ENCODE results near the gene GNAS.
"Not testable (repeated sequence)": the region's sequence is repeated elsewhere in the genome, so short reads cannot be mapped to it uniquely, and the experiment has no call there.

Gene GNAS

GRCh38 chr20:58828136-58828535, 24.4 kb upstream of the GNAS start:
- no peak overlapping the region for H3K9ac ChIP-seq (ENCODE audit: low read depth in 1 of 2, low read length in 2 of 2)
- H3K27ac ChIP-seq (ENCODE audit: low read depth, low read length) = no peak overlapping the region
- no peaks in the 10 kb centered on the region for H3K9me3 ChIP-seq (ENCODE audit: control insufficient read depth in 1 of 2, low read length in 2 of 2)
- no peak overlapping the region for H3K4me3 ChIP-seq (ENCODE audit: low read depth in 1 of 2, low read length in 2 of 2)
- H3K4me1 ChIP-seq (ENCODE audit: control insufficient read depth in 1 of 2, insufficient read depth in 2 of 2, low read length in 2 of 2) = no peaks in the 10 kb centered on the region
- H3K27me3 ChIP-seq (ENCODE audit: control insufficient read depth in 1 of 2, insufficient read depth in 2 of 2, low read length in 2 of 2) = no peaks in the 10 kb centered on the region
- H3K36me3 ChIP-seq (ENCODE audit: control insufficient read depth in 1 of 2, insufficient read depth in 2 of 2, low read length in 2 of 2) = no peaks in the 10 kb centered on the region

GRCh38 chr20:58828804-58829203, 23.7 kb upstream of the GNAS start:
- not testable (repeated sequence) for H3K9me3 ChIP-seq (ENCODE audit: control insufficient read depth in 1 of 2, low read length in 2 of 2); H3K27me3 ChIP-seq (ENCODE audit: control insufficient read depth in 1 of 2, insufficient read depth in 2 of 2, low read length in 2 of 2); H3K4me1 ChIP-seq (ENCODE audit: control insufficient read depth in 1 of 2, insufficient read depth in 2 of 2, low read length in 2 of 2); H3K36me3 ChIP-seq (ENCODE audit: control insufficient read depth in 1 of 2, insufficient read depth in 2 of 2, low read length in 2 of 2); H3K27ac ChIP-seq (ENCODE audit: low read depth, low read length); H3K4me3 ChIP-seq (ENCODE audit: low read depth in 1 of 2, low read length in 2 of 2); H3K9ac ChIP-seq (ENCODE audit: low read depth in 1 of 2, low read length in 2 of 2)

- H3K27me3 ChIP-seq (ENCODE audit: control insufficient read depth in 1 of 2, insufficient read depth in 2 of 2, low read length in 2 of 2) = no peaks in the 10 kb centered on the region
- H3K4me3 ChIP-seq (ENCODE audit: low read depth in 1 of 2, low read length in 2 of 2) = no peak overlapping the region
- no peaks in the 10 kb centered on the region for H3K36me3 ChIP-seq (ENCODE audit: control insufficient read depth in 1 of 2, insufficient read depth in 2 of 2, low read length in 2 of 2)
- H3K27ac ChIP-seq (ENCODE audit: low read depth, low read length) = no peak overlapping the region
- no peak overlapping the region for H3K9ac ChIP-seq (ENCODE audit: low read depth in 1 of 2, low read length in 2 of 2)
- H3K9me3 ChIP-seq (ENCODE audit: control insufficient read depth in 1 of 2, low read length in 2 of 2) = no peaks in the 10 kb centered on the region
- no peaks in the 10 kb centered on the region for H3K4me1 ChIP-seq (ENCODE audit: control insufficient read depth in 1 of 2, insufficient read depth in 2 of 2, low read length in 2 of 2)
Measured at GRCh38 chr20:58829531-58829941, 23.0 kb upstream of the GNAS start.

- Histone ChIP-seq H3K27ac (ENCODE audit: low read depth, low read length) (no peak overlapping the region), H3K36me3 (ENCODE audit: control insufficient read depth in 1 of 2, insufficient read depth in 2 of 2, low read length in 2 of 2) (no peaks in the 10 kb centered on the region), H3K4me3 (ENCODE audit: low read depth in 1 of 2, low read length in 2 of 2) (no peak overlapping the region), H3K9ac (ENCODE audit: low read depth in 1 of 2, low read length in 2 of 2) (no peak overlapping the region), H3K27me3 (ENCODE audit: control insufficient read depth in 1 of 2, insufficient read depth in 2 of 2, low read length in 2 of 2) (no peaks in the 10 kb centered on the region), H3K4me1 (ENCODE audit: control insufficient read depth in 1 of 2, insufficient read depth in 2 of 2, low read length in 2 of 2) (no peaks in the 10 kb centered on the region), H3K9me3 (ENCODE audit: control insufficient read depth in 1 of 2, low read length in 2 of 2) (no peaks in the 10 kb centered on the region)
Measured at GRCh38 chr20:58832457-58832856, 20.1 kb upstream of the GNAS start.

- no peaks in the 10 kb centered on the region for H3K4me1 ChIP-seq (ENCODE audit: control insufficient read depth in 1 of 2, insufficient read depth in 2 of 2, low read length in 2 of 2)
- no peaks in the 10 kb centered on the region for H3K36me3 ChIP-seq (ENCODE audit: control insufficient read depth in 1 of 2, insufficient read depth in 2 of 2, low read length in 2 of 2)
- no peak overlapping the region for H3K27ac ChIP-seq (ENCODE audit: low read depth, low read length)
- peaks cover 0 to 2% of the 10 kb centered on the region in 2 donors for H3K27me3 ChIP-seq (ENCODE audit: control insufficient read depth in 1 of 2, insufficient read depth in 2 of 2, low read length in 2 of 2)
- H3K9me3 ChIP-seq (ENCODE audit: control insufficient read depth in 1 of 2, low read length in 2 of 2) = no peaks in the 10 kb centered on the region
- no peak overlapping the region for H3K4me3 ChIP-seq (ENCODE audit: low read depth in 1 of 2, low read length in 2 of 2)
- H3K9ac ChIP-seq (ENCODE audit: low read depth in 1 of 2, low read length in 2 of 2) = no peak overlapping the region
Measured at GRCh38 chr20:58833921-58834320, 18.6 kb upstream of the GNAS start.

GRCh38 chr20:58835231-58835630, 17.3 kb upstream of the GNAS start:
- no peak overlapping the region for H3K27ac ChIP-seq (ENCODE audit: low read depth, low read length)
- H3K27me3 ChIP-seq (ENCODE audit: control insufficient read depth in 1 of 2, insufficient read depth in 2 of 2, low read length in 2 of 2) = peaks cover 0 to 9% of the 10 kb centered on the region in 2 donors
- H3K9me3 ChIP-seq (ENCODE audit: control insufficient read depth in 1 of 2, low read length in 2 of 2) = no peaks in the 10 kb centered on the region
- H3K4me1 ChIP-seq (ENCODE audit: control insufficient read depth in 1 of 2, insufficient read depth in 2 of 2, low read length in 2 of 2) = no peaks in the 10 kb centered on the region
- no peak overlapping the region for H3K9ac ChIP-seq (ENCODE audit: low read depth in 1 of 2, low read length in 2 of 2)
- no peak overlapping the region for H3K4me3 ChIP-seq (ENCODE audit: low read depth in 1 of 2, low read length in 2 of 2)
- H3K36me3 ChIP-seq (ENCODE audit: control insufficient read depth in 1 of 2, insufficient read depth in 2 of 2, low read length in 2 of 2) = no peaks in the 10 kb centered on the region

- Histone ChIP-seq H3K36me3 (ENCODE audit: control insufficient read depth in 1 of 2, insufficient read depth in 2 of 2, low read length in 2 of 2) (no peaks in the 10 kb centered on the region), H3K4me3 (ENCODE audit: low read depth in 1 of 2, low read length in 2 of 2) (no peak overlapping the region), H3K9ac (ENCODE audit: low read depth in 1 of 2, low read length in 2 of 2) (no peak overlapping the region), H3K9me3 (ENCODE audit: control insufficient read depth in 1 of 2, low read length in 2 of 2) (no peaks in the 10 kb centered on the region), H3K4me1 (ENCODE audit: control insufficient read depth in 1 of 2, insufficient read depth in 2 of 2, low read length in 2 of 2) (no peaks in the 10 kb centered on the region), H3K27me3 (ENCODE audit: control insufficient read depth in 1 of 2, insufficient read depth in 2 of 2, low read length in 2 of 2) (peaks cover 3 to 12% of the 10 kb centered on the region in 2 donors), H3K27ac (ENCODE audit: low read depth, low read length) (no peak overlapping the region)
Measured at GRCh38 chr20:58836616-58837204, 15.8 kb upstream of the GNAS start.

GRCh38 chr20:58837717-58838116, 14.8 kb upstream of the GNAS start:
- H3K27me3 ChIP-seq (ENCODE audit: control insufficient read depth in 1 of 2, insufficient read depth in 2 of 2, low read length in 2 of 2) = peaks cover 7 to 21% of the 10 kb centered on the region in 2 donors
- H3K9ac ChIP-seq (ENCODE audit: low read depth in 1 of 2, low read length in 2 of 2) = no peak overlapping the region
- no peaks in the 10 kb centered on the region for H3K9me3 ChIP-seq (ENCODE audit: control insufficient read depth in 1 of 2, low read length in 2 of 2)
- H3K4me3 ChIP-seq (ENCODE audit: low read depth in 1 of 2, low read length in 2 of 2) = no peak overlapping the region
- no peak overlapping the region for H3K27ac ChIP-seq (ENCODE audit: low read depth, low read length)
- no peaks in the 10 kb centered on the region for H3K4me1 ChIP-seq (ENCODE audit: control insufficient read depth in 1 of 2, insufficient read depth in 2 of 2, low read length in 2 of 2)
- no peaks in the 10 kb centered on the region for H3K36me3 ChIP-seq (ENCODE audit: control insufficient read depth in 1 of 2, insufficient read depth in 2 of 2, low read length in 2 of 2)

GRCh38 chr20:58838174-58838573, 14.3 kb upstream of the GNAS start:
- Histone ChIP-seq H3K36me3 (ENCODE audit: control insufficient read depth in 1 of 2, insufficient read depth in 2 of 2, low read length in 2 of 2) (no peaks in the 10 kb centered on the region), H3K4me1 (ENCODE audit: control insufficient read depth in 1 of 2, insufficient read depth in 2 of 2, low read length in 2 of 2) (no peaks in the 10 kb centered on the region), H3K9me3 (ENCODE audit: control insufficient read depth in 1 of 2, low read length in 2 of 2) (no peaks in the 10 kb centered on the region), H3K27me3 (ENCODE audit: control insufficient read depth in 1 of 2, insufficient read depth in 2 of 2, low read length in 2 of 2) (peaks cover 7 to 23% of the 10 kb centered on the region in 2 donors), H3K9ac (ENCODE audit: low read depth in 1 of 2, low read length in 2 of 2) (no peak overlapping the region), H3K27ac (ENCODE audit: low read depth, low read length) (no peak overlapping the region), H3K4me3 (ENCODE audit: low read depth in 1 of 2, low read length in 2 of 2) (no peak overlapping the region)

- Histone ChIP-seq H3K4me3 (ENCODE audit: low read depth in 1 of 2, low read length in 2 of 2) (no peak overlapping the region), H3K27me3 (ENCODE audit: control insufficient read depth in 1 of 2, insufficient read depth in 2 of 2, low read length in 2 of 2) (peaks cover 10 to 26% of the 10 kb centered on the region in 2 donors), H3K36me3 (ENCODE audit: control insufficient read depth in 1 of 2, insufficient read depth in 2 of 2, low read length in 2 of 2) (no peaks in the 10 kb centered on the region), H3K9ac (ENCODE audit: low read depth in 1 of 2, low read length in 2 of 2) (no peak overlapping the region), H3K27ac (ENCODE audit: low read depth, low read length) (no peak overlapping the region), H3K4me1 (ENCODE audit: control insufficient read depth in 1 of 2, insufficient read depth in 2 of 2, low read length in 2 of 2) (no peaks in the 10 kb centered on the region), H3K9me3 (ENCODE audit: control insufficient read depth in 1 of 2, low read length in 2 of 2) (no peaks in the 10 kb centered on the region)
Measured at GRCh38 chr20:58839474-58839874, 13.0 kb upstream of the GNAS start.

Data from duodenal mucosa (tissue), 2 donors.